WTC11 (cell line): ENCODE results near the gene HES3. TPM values are rescaled to one million over a fixed set of nuclear protein-coding genes. Genes with fewer than 3 reads are reported as not detected.

ENCODE experiments used
- AFF4 ChIP-seq: sonication (generic); formaldehyde crosslinking; IDR thresholded peaks from 2 replicates; pipeline ENCODE4 v1.8.1; 2023; ENCODE audit warnings: mild to moderate bottlenecking, missing genetic modification reagents, borderline replicate concordance
- CTCF ChIP-seq: fragments of 200-600 bp; IDR thresholded peaks from 2 replicates; pipeline ENCODE4 v1.8.0; 2022; ENCODE audit warnings: antibody characterized with exemption
- ELF4 ChIP-seq: sonication (generic); formaldehyde crosslinking; IDR thresholded peaks from 2 replicates; pipeline ENCODE4 v1.8.1; 2022; ENCODE audit warnings: low read depth, mild to moderate bottlenecking, moderate library complexity, missing genetic modification reagents
- ESRRA ChIP-seq: sonication (generic); formaldehyde crosslinking; IDR thresholded peaks from 2 replicates; pipeline ENCODE4 v1.8.1; 2022; ENCODE audit warnings: mild to moderate bottlenecking, missing genetic modification reagents, borderline replicate concordance
- ETV6 ChIP-seq: sonication (generic); formaldehyde crosslinking; IDR thresholded peaks from 2 replicates; pipeline ENCODE4 v1.8.1; 2022; ENCODE audit warnings: mild to moderate bottlenecking, missing genetic modification reagents
- HMGA2 ChIP-seq: fragments of 250-450 bp; sonication (Bioruptor Pico); IDR thresholded peaks from 2 replicates; pipeline ENCODE4 v1.4.0; 2021; ENCODE audit warnings: mild to moderate bottlenecking, moderate library complexity
- HMGXB4 ChIP-seq: sonication (generic); formaldehyde crosslinking; IDR thresholded peaks from 2 replicates; pipeline ENCODE4 v1.8.1; 2023; ENCODE audit warnings: mild to moderate bottlenecking, moderate library complexity, missing genetic modification reagents
- RORB ChIP-seq: fragments of 250-450 bp; sonication (Bioruptor Pico); IDR thresholded peaks from 2 replicates; pipeline ENCODE4 v1.9.0; 2021; ENCODE audit warnings: mild to moderate bottlenecking
- TEAD1 ChIP-seq: sonication (generic); formaldehyde crosslinking; IDR thresholded peaks from 2 replicates; pipeline ENCODE4 v1.8.0; 2022; ENCODE audit warnings: mild to moderate bottlenecking, missing genetic modification reagents
- TP53 ChIP-seq: sonication (generic); formaldehyde crosslinking; IDR thresholded peaks from 2 replicates; pipeline ENCODE4 v1.8.1; 2023; ENCODE audit warnings: mild to moderate bottlenecking, missing genetic modification reagents
- USF1 ChIP-seq: sonication (generic); formaldehyde crosslinking; IDR thresholded peaks from 2 replicates; pipeline ENCODE4 v1.8.0; 2022; ENCODE audit warnings: mild to moderate bottlenecking, missing genetic modification reagents
- ZBTB21 ChIP-seq: sonication (generic); formaldehyde crosslinking; IDR thresholded peaks from 2 replicates; pipeline ENCODE4 v1.8.1; 2023; ENCODE audit warnings: mild to moderate bottlenecking, missing genetic modification reagents, borderline replicate concordance
- ZNF423 ChIP-seq: fragments of 250-450 bp; sonication (Bioruptor Pico); IDR thresholded peaks from 2 replicates; pipeline ENCODE4 v2.1.2; 2022; ENCODE audit warnings: mild to moderate bottlenecking, moderate library complexity
- total RNA-seq: library from RNA; stranded (reverse); gene quantifications from 3 replicates; pipeline ENCODE4 v1.2.3, GENCODE V29; 2021
- TF ChIP-seq, protein P1 (sequence below): sonication (generic); formaldehyde crosslinking; IDR thresholded peaks from 2 replicates; pipeline ENCODE4 v1.8.0; 2022; ENCODE audit warnings: missing genetic modification reagents
- TF ChIP-seq, protein P2 (sequence below): sonication (generic); formaldehyde crosslinking; IDR thresholded peaks from 2 replicates; pipeline ENCODE4 v1.8.0; 2023; ENCODE audit warnings: mild to moderate bottlenecking, missing genetic modification reagents
- TF ChIP-seq, protein P3 (sequence below): sonication (generic); formaldehyde crosslinking; IDR thresholded peaks from 2 replicates; pipeline ENCODE4 v1.8.0; 2023; ENCODE audit warnings: missing genetic modification reagents, mild to moderate bottlenecking, borderline replicate concordance
- TF ChIP-seq, protein P4 (sequence below): sonication (generic); formaldehyde crosslinking; IDR thresholded peaks from 2 replicates; pipeline ENCODE4 v1.8.1; 2022; ENCODE audit warnings: low read depth, mild to moderate bottlenecking, moderate library complexity, missing genetic modification reagents, borderline replicate concordance

The HES3 gene
- total RNA-seq, 1 experiment from 2014 or later, result 74.7 TPM

GRCh38 chr1:6245869-6246496 lies 2.0 kb downstream of the HES3 start (continued):
- TF ChIP-seq CTCF (no peak), ZNF423 (CRISPR knock-in tag) (no peak), TEAD1 (0 out of 2 replicates have a peak, but pooled peaks have one; percentile 17), ETV6 (CRISPR knock-in tag) (no peak), HMGA2 (CRISPR knock-in tag) (no peak), TP53 (CRISPR knock-in tag) (no peak; the same call in 1 of the 2 replicates), ELF4 (CRISPR knock-in tag) (no peak), ESRRA (CRISPR knock-in tag) (no peak), AFF4 (peak; percentile 77; the same call in 1 of the 2 replicates), RORB (no peak), USF1 (no peak), ZBTB21 (CRISPR knock-in tag) (0 out of 2 replicates have a peak, but pooled peaks have one; percentile 29), HMGXB4 (CRISPR knock-in tag) (no peak)
- TF ChIP-seq, protein P1, sequence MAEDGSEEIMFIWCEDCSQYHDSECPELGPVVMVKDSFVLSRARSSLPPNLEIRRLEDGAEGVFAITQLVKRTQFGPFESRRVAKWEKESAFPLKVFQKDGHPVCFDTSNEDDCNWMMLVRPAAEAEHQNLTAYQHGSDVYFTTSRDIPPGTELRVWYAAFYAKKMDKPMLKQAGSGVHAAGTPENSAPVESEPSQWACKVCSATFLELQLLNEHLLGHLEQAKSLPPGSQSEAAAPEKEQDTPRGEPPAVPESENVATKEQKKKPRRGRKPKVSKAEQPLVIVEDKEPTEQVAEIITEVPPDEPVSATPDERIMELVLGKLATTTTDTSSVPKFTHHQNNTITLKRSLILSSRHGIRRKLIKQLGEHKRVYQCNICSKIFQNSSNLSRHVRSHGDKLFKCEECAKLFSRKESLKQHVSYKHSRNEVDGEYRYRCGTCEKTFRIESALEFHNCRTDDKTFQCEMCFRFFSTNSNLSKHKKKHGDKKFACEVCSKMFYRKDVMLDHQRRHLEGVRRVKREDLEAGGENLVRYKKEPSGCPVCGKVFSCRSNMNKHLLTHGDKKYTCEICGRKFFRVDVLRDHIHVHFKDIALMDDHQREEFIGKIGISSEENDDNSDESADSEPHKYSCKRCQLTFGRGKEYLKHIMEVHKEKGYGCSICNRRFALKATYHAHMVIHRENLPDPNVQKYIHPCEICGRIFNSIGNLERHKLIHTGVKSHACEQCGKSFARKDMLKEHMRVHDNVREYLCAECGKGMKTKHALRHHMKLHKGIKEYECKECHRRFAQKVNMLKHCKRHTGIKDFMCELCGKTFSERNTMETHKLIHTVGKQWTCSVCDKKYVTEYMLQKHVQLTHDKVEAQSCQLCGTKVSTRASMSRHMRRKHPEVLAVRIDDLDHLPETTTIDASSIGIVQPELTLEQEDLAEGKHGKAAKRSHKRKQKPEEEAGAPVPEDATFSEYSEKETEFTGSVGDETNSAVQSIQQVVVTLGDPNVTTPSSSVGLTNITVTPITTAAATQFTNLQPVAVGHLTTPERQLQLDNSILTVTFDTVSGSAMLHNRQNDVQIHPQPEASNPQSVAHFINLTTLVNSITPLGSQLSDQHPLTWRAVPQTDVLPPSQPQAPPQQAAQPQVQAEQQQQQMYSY (CRISPR knock-in tag), result peak; percentile 12; the same call in 1 of the 2 replicates
- TF ChIP-seq, protein P2, sequence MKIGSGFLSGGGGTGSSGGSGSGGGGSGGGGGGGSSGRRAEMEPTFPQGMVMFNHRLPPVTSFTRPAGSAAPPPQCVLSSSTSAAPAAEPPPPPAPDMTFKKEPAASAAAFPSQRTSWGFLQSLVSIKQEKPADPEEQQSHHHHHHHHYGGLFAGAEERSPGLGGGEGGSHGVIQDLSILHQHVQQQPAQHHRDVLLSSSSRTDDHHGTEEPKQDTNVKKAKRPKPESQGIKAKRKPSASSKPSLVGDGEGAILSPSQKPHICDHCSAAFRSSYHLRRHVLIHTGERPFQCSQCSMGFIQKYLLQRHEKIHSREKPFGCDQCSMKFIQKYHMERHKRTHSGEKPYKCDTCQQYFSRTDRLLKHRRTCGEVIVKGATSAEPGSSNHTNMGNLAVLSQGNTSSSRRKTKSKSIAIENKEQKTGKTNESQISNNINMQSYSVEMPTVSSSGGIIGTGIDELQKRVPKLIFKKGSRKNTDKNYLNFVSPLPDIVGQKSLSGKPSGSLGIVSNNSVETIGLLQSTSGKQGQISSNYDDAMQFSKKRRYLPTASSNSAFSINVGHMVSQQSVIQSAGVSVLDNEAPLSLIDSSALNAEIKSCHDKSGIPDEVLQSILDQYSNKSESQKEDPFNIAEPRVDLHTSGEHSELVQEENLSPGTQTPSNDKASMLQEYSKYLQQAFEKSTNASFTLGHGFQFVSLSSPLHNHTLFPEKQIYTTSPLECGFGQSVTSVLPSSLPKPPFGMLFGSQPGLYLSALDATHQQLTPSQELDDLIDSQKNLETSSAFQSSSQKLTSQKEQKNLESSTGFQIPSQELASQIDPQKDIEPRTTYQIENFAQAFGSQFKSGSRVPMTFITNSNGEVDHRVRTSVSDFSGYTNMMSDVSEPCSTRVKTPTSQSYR (CRISPR knock-in tag), result no peak
- TF ChIP-seq, protein P3, sequence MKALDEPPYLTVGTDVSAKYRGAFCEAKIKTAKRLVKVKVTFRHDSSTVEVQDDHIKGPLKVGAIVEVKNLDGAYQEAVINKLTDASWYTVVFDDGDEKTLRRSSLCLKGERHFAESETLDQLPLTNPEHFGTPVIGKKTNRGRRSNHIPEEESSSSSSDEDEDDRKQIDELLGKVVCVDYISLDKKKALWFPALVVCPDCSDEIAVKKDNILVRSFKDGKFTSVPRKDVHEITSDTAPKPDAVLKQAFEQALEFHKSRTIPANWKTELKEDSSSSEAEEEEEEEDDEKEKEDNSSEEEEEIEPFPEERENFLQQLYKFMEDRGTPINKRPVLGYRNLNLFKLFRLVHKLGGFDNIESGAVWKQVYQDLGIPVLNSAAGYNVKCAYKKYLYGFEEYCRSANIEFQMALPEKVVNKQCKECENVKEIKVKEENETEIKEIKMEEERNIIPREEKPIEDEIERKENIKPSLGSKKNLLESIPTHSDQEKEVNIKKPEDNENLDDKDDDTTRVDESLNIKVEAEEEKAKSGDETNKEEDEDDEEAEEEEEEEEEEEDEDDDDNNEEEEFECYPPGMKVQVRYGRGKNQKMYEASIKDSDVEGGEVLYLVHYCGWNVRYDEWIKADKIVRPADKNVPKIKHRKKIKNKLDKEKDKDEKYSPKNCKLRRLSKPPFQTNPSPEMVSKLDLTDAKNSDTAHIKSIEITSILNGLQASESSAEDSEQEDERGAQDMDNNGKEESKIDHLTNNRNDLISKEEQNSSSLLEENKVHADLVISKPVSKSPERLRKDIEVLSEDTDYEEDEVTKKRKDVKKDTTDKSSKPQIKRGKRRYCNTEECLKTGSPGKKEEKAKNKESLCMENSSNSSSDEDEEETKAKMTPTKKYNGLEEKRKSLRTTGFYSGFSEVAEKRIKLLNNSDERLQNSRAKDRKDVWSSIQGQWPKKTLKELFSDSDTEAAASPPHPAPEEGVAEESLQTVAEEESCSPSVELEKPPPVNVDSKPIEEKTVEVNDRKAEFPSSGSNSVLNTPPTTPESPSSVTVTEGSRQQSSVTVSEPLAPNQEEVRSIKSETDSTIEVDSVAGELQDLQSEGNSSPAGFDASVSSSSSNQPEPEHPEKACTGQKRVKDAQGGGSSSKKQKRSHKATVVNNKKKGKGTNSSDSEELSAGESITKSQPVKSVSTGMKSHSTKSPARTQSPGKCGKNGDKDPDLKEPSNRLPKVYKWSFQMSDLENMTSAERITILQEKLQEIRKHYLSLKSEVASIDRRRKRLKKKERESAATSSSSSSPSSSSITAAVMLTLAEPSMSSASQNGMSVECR (CRISPR knock-in tag), result no peak
- TF ChIP-seq, protein P4, sequence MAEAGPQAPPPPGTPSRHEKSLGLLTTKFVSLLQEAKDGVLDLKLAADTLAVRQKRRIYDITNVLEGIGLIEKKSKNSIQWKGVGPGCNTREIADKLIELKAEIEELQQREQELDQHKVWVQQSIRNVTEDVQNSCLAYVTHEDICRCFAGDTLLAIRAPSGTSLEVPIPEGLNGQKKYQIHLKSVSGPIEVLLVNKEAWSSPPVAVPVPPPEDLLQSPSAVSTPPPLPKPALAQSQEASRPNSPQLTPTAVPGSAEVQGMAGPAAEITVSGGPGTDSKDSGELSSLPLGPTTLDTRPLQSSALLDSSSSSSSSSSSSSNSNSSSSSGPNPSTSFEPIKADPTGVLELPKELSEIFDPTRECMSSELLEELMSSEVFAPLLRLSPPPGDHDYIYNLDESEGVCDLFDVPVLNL (CRISPR knock-in tag), result 0 out of 2 replicates have a peak, but pooled peaks have one; percentile 34
